HG03520 (cell line): ENCODE data around the gene PTPRN2.

Source experiments
- ATAC-seq: cut with Tn5 transposase; IDR thresholded peaks from one replicate; pipeline ENCODE4 v1.9.1; 2021; ENCODE audit warnings: mild to moderate bottlenecking, moderate library complexity; ENCODE audit not compliant: unreplicated experiment

Gene PTPRN2

GRCh38 chr7:157843336-157844140, 744.1 kb downstream of the PTPRN2 start:
- no peak for ATAC-seq

- no peak for ATAC-seq
Measured at GRCh38 chr7:157841773-157842370, 745.8 kb downstream of the PTPRN2 start.

- ATAC-seq = no peak
Measured at GRCh38 chr7:157840914-157841772, 746.5 kb downstream of the PTPRN2 start.

- ATAC-seq = no peak
Measured at GRCh38 chr7:157840174-157840913, 747.3 kb downstream of the PTPRN2 start.

GRCh38 chr7:157839672-157840167, 747.9 kb downstream of the PTPRN2 start:
- ATAC-seq = no peak

GRCh38 chr7:157839226-157839625, 748.4 kb downstream of the PTPRN2 start:
- no peak for ATAC-seq

- ATAC-seq = no peak
Measured at GRCh38 chr7:157837561-157837960, 750.1 kb downstream of the PTPRN2 start.

- ATAC-seq = no peak
Measured at GRCh38 chr7:157837047-157837446, 750.6 kb downstream of the PTPRN2 start.

- ATAC-seq = no peak
Measured at GRCh38 chr7:157834501-157835163, 753.0 kb downstream of the PTPRN2 start.

GRCh38 chr7:157832866-157833607, 754.6 kb downstream of the PTPRN2 start:
- no peak for ATAC-seq

GRCh38 chr7:157832421-157832820, 755.2 kb downstream of the PTPRN2 start:
- no peak for ATAC-seq

- no peak for ATAC-seq
Measured at GRCh38 chr7:157832006-157832405, 755.6 kb downstream of the PTPRN2 start.

GRCh38 chr7:157831143-157831905, 756.3 kb downstream of the PTPRN2 start:
- ATAC-seq = no peak

- no peak for ATAC-seq
Measured at GRCh38 chr7:157830331-157830730, 757.3 kb downstream of the PTPRN2 start.

- no peak for ATAC-seq
Measured at GRCh38 chr7:157829491-157829890, 758.1 kb downstream of the PTPRN2 start.

- ATAC-seq = no peak
Measured at GRCh38 chr7:157828881-157829280, 758.7 kb downstream of the PTPRN2 start.

- ATAC-seq = no peak
Measured at GRCh38 chr7:157828190-157828589, 759.4 kb downstream of the PTPRN2 start.

- no peak for ATAC-seq
Measured at GRCh38 chr7:157827863-157828160, 759.8 kb downstream of the PTPRN2 start.
